Head of caudate nucleus (tissue), 42 donors: ENCODE data around the gene DENND2A.

Source experiments
- DNase-seq, 42 donors: peaks; one replicate each; pipeline versions ENCODE4 v3.0.0 to v3.0.0-alpha.2; 2020 to 2021; ENCODE audit warnings: mixed read lengths in 7 of 42
- intact Hi-C: fragments of 100-400 bp; cut with DNase I; formaldehyde crosslinking; loops from one replicate; pipeline ENCODE4 v1.15.0; 2022

DENND2A gene

GRCh38 chr7:140640727-140641523 lies at the start of gene DENND2A:
DENND2A (minus strand) TSS chr7:140640813; CDS start chr7:140602397, 38,416 bp downstream.
- peak; percentile 66 to 92 (median 86) for DNase-seq
- intact Hi-C loops, result no loop called here

- peak in 5 of 42 donors; percentile 3 to 35 (median 6) for DNase-seq
- intact Hi-C loops, result no loop called here
These were observed 48.9 kb upstream of the DENND2A start for GRCh38 chr7:140689199-140690152.

GRCh38 chr7:140688341-140688740 lies 47.7 kb upstream of the DENND2A start:
- intact Hi-C loops, result no loop called here
- peak in 4 of 42 donors; percentile 3 to 37 (median 22) for DNase-seq

GRCh38 chr7:140686921-140687320 lies 46.3 kb upstream of the DENND2A start:
- DNase-seq, result peak in 3 of 42 donors; percentile 23 to 44 (median 35)
- intact Hi-C loops, result no loop called here

GRCh38 chr7:140685407-140686087 lies 44.9 kb upstream of the DENND2A start:
- intact Hi-C loops, result no loop called here
- DNase-seq, result peak in 4 of 42 donors; percentile 8 to 37 (median 27)

GRCh38 chr7:140684066-140684950 lies 43.7 kb upstream of the DENND2A start:
- DNase-seq, result peak in 6 of 42 donors; percentile 4 to 41 (median 20)
- intact Hi-C loops, result no loop called here

GRCh38 chr7:140683657-140684056 lies 43.0 kb upstream of the DENND2A start:
- intact Hi-C loops, result no loop called here
- DNase-seq, result peak in 31 of 42 donors; percentile 19 to 66 (median 41)

GRCh38 chr7:140681766-140682165 lies 41.2 kb upstream of the DENND2A start:
- intact Hi-C loops, result no loop called here
- peak in 3 of 42 donors; percentile 1 to 8 (median 5) for DNase-seq

GRCh38 chr7:140680886-140681285 lies 40.3 kb upstream of the DENND2A start:
- peak in 2 of 42 donors; percentile 6 to 22 for DNase-seq
- intact Hi-C loops, result no loop called here

GRCh38 chr7:140679186-140679585 lies 38.6 kb upstream of the DENND2A start:
- DNase-seq, result peak in 4 of 42 donors; percentile 5 to 19 (median 8)
- intact Hi-C loops, result loop anchor here (10.0 kb wide), 3 partner anchors 126 to 336 kb away; partner anchors contain the start of genes BRAF and MRPS33

- intact Hi-C loops, result loop anchor here (10.0 kb wide), 3 partner anchors 126 to 336 kb away; partner anchors contain the start of genes BRAF and MRPS33
- peak in 3 of 42 donors; percentile 6 to 13 (median 9) for DNase-seq
These were observed 38.2 kb upstream of the DENND2A start for GRCh38 chr7:140678816-140679130.

- intact Hi-C loops, result loop anchor here (10.0 kb wide), 3 partner anchors 127 to 337 kb away; partner anchors contain the start of genes BRAF and MRPS33
- peak in 6 of 42 donors; percentile 8 to 34 (median 16) for DNase-seq
These were observed 37.6 kb upstream of the DENND2A start for GRCh38 chr7:140678081-140678815.

GRCh38 chr7:140677496-140677895 lies 36.9 kb upstream of the DENND2A start:
- intact Hi-C loops, result loop anchor here (10.0 kb wide), 3 partner anchors 127 to 337 kb away; partner anchors contain the start of genes BRAF and MRPS33
- peak in 3 of 42 donors; percentile 7 to 11 (median 9) for DNase-seq

GRCh38 chr7:140676956-140677355 lies 36.3 kb upstream of the DENND2A start:
- intact Hi-C loops, result loop anchor here (10.0 kb wide), 3 partner anchors 128 to 338 kb away; partner anchors contain the start of genes BRAF and MRPS33

GRCh38 chr7:140676306-140676705 lies 35.7 kb upstream of the DENND2A start:
- DNase-seq, result peak in 5 of 42 donors; percentile 15 to 29 (median 23)
- intact Hi-C loops, result loop anchor here (10.0 kb wide), 3 partner anchors 128 to 338 kb away; partner anchors contain the start of genes BRAF and MRPS33

More at GRCh38 chr7:140676956-140677355, 36.3 kb upstream of the DENND2A start:
- DNase-seq, result peak in 4 of 42 donors; percentile 6 to 22 (median 8)

- DNase-seq, result peak in 6 of 42 donors; percentile 5 to 14 (median 10)
These were observed 35.1 kb upstream of the DENND2A start for GRCh38 chr7:140675726-140676125.

More at GRCh38 chr7:140675726-140676125, 35.1 kb upstream of the DENND2A start:
- intact Hi-C loops, result loop anchor here (2.0 to 10.0 kb wide), 4 partner anchors 21 to 339 kb away; partner anchors contain the start of genes BRAF, MRPS33 and NDUFB2
